Osteoblast (primary cell): ENCODE results near the gene GLOD5. TPM values are rescaled to one million over a fixed set of nuclear protein-coding genes. Genes with fewer than 3 reads are reported as not detected.

Experiments used
- DNase-seq: peaks from one replicate; pipeline ENCODE4 v3.0.0; 2011; ENCODE audit warnings: low spot score, mixed read lengths; ENCODE audit not compliant: insufficient read length; ENCODE audit errors: missing footprints
- H2AFZ ChIP-seq: 2 replicates; pipeline ENCODE4 v1.6.0; 2011; ENCODE audit warnings: mild to moderate bottlenecking, low read length
- H3K27ac ChIP-seq: 2 replicates; pipeline ENCODE4 v1.5.1; 2011; ENCODE audit warnings: mild to moderate bottlenecking, low read depth, low read length, moderate library complexity
- H3K27me3 ChIP-seq: 2 replicates; pipeline ENCODE4 v1.6.0; 2012; ENCODE audit warnings: mild to moderate bottlenecking, control low read depth, inconsistent platforms, low read length, moderate library complexity; ENCODE audit not compliant: insufficient read depth
- H3K36me3 ChIP-seq: 2 replicates; pipeline ENCODE4 v1.5.1; 2011; ENCODE audit warnings: mild to moderate bottlenecking, low read length, control low read depth, moderate library complexity; ENCODE audit not compliant: insufficient read depth
- H3K4me1 ChIP-seq: 2 replicates; pipeline ENCODE4 v1.5.1; 2011; ENCODE audit warnings: mild to moderate bottlenecking, low read length, control low read depth, moderate library complexity; ENCODE audit not compliant: insufficient read depth
- H3K4me2 ChIP-seq: 2 replicates; pipeline ENCODE4 v1.6.0; 2011; ENCODE audit warnings: mild to moderate bottlenecking, low read length; ENCODE audit not compliant: insufficient read depth
- H3K4me3 ChIP-seq: fragments of 200-600 bp; sonication (generic); 3 replicates; pipeline ENCODE4 v1.5.1; 2012; ENCODE audit warnings: mild to moderate bottlenecking, low read length, inconsistent platforms; ENCODE audit not compliant: insufficient read depth
- H3K79me2 ChIP-seq: 2 replicates; pipeline ENCODE4 v1.6.0; 2012; ENCODE audit warnings: mild to moderate bottlenecking, low read length, control low read depth, inconsistent platforms; ENCODE audit not compliant: insufficient read depth
- H3K9me3 ChIP-seq: 2 replicates; pipeline ENCODE4 v1.5.1; 2011; ENCODE audit warnings: low read depth, low read length, control low read depth
- H4K20me1 ChIP-seq: 2 replicates; pipeline ENCODE4 v1.6.0; 2012; ENCODE audit warnings: mild to moderate bottlenecking, low read length, control low read depth; ENCODE audit not compliant: insufficient read depth
- CTCF ChIP-seq: IDR thresholded peaks from 2 replicates; pipeline ENCODE4 v1.5.1; 2011; ENCODE audit warnings: mild to moderate bottlenecking, low read depth, low read length, moderate library complexity; ENCODE audit errors: extremely low read depth
- total RNA-seq: library from RNA; depleted of rRNA; stranded (reverse); fragments of >200 nt; gene quantifications from 2 replicates; pipeline ENCODE4 v1.2.3, GENCODE V29; 2012

The GLOD5 gene
- total RNA-seq, 1 donor: not detected

GRCh38 chrX:48813644-48814043, 52.1 kb downstream of the GLOD5 start:
- H3K4me3 ChIP-seq: no peak overlapping the region
- no peaks in the 10 kb centered on the region for H3K4me1 ChIP-seq
- no peaks in the 10 kb centered on the region for H3K36me3 ChIP-seq
- H2AFZ ChIP-seq: no peak overlapping the region
- H3K27ac ChIP-seq: no peak overlapping the region
- no peak for DNase-seq
- no peak for TF ChIP-seq CTCF
- no peaks in the 10 kb centered on the region for H3K9me3 ChIP-seq
- H3K4me2 ChIP-seq: no peak overlapping the region
- no peaks in the 10 kb centered on the region for H4K20me1 ChIP-seq
- no peaks in the 10 kb centered on the region for H3K79me2 ChIP-seq
- no peaks in the 10 kb centered on the region for H3K27me3 ChIP-seq

DNA sequence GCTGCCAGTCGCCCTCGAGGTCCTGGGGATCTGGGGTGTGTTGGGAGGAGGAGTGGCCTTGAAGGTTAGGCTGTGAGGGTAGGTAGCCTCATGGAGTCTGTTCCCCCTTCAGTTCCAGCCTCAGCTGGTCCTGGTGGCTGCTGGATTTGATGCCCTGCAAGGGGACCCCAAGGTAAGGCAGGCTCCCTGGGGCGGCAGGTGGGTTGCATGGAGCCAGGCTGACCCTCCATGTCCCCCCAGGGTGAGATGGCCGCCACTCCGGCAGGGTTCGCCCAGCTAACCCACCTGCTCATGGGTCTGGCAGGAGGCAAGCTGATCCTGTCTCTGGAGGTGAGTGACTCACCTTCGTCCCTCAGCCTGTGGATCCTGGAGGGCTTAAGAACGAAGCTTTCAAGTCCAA, 53.2 kb downstream of the GLOD5 start:
- no peaks in the 10 kb centered on the region for H3K36me3 ChIP-seq
- no peaks in the 10 kb centered on the region for H3K4me1 ChIP-seq
- no peak overlapping the region for H3K4me2 ChIP-seq
- TF ChIP-seq CTCF: no peak
- no peak overlapping the region for H3K4me3 ChIP-seq
- H3K27ac ChIP-seq: no peak overlapping the region
- no peaks in the 10 kb centered on the region for H3K9me3 ChIP-seq
- no peak for DNase-seq
- no peaks in the 10 kb centered on the region for H4K20me1 ChIP-seq
- no peak overlapping the region for H2AFZ ChIP-seq
- no peaks in the 10 kb centered on the region for H3K27me3 ChIP-seq
- H3K79me2 ChIP-seq: no peaks in the 10 kb centered on the region

GRCh38 chrX:48815266-48815665, 53.7 kb downstream of the GLOD5 start:
- H3K9me3 ChIP-seq: no peaks in the 10 kb centered on the region
- no peaks in the 10 kb centered on the region for H3K4me1 ChIP-seq
- H2AFZ ChIP-seq: no peak overlapping the region
- DNase-seq: no peak
- H4K20me1 ChIP-seq: no peaks in the 10 kb centered on the region
- TF ChIP-seq CTCF: no peak
- no peak overlapping the region for H3K4me3 ChIP-seq
- no peak overlapping the region for H3K4me2 ChIP-seq
- H3K36me3 ChIP-seq: peaks cover 2% of the 10 kb centered on the region
- H3K27ac ChIP-seq: no peak overlapping the region
- H3K27me3 ChIP-seq: no peaks in the 10 kb centered on the region
- H3K79me2 ChIP-seq: no peaks in the 10 kb centered on the region

GRCh38 chrX:48816014-48816810, 54.7 kb downstream of the GLOD5 start:
- H3K79me2 ChIP-seq: no peaks in the 10 kb centered on the region
- no peak overlapping the region for H3K4me2 ChIP-seq
- H3K9me3 ChIP-seq: no peaks in the 10 kb centered on the region
- no peaks in the 10 kb centered on the region for H4K20me1 ChIP-seq
- H3K27me3 ChIP-seq: no peaks in the 10 kb centered on the region
- no peak overlapping the region for H2AFZ ChIP-seq
- no peaks in the 10 kb centered on the region for H3K4me1 ChIP-seq
- H3K36me3 ChIP-seq: peaks cover 4% of the 10 kb centered on the region
- peak; percentile 54 for DNase-seq
- no peak overlapping the region for H3K27ac ChIP-seq
- no peak overlapping the region for H3K4me3 ChIP-seq
- TF ChIP-seq CTCF: no peak
